ENCODE measurements around the gene RBAK.

RBAK gene

DNA sequence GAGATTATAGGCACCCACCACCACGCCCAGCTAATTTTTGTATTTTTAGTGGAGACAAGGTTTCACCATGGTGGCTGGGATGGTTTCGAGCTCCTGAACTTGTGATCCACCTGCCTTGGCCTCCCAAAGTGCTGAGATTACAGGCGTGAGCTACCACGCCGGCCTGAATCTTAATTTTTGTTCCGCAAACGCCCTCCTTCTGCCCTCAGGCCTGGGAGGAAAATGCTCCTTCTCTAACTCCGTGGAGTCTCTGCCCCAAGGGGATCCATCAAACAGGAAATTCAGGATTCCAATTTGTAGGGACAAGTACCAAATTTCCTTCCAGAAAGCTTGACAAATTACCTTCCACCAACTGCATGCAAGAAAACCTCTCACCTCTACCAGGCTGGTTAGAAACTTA lies 43.2 kb downstream of the RBAK start:
- Histone ChIP-seq H3K4me2 (ENCODE audit: low read length) (no peak overlapping the region), H3K27ac (ENCODE audit: low read length) (no peak overlapping the region), H4K20me1 (ENCODE audit: insufficient read depth, low read length) (no peaks in the 10 kb centered on the region), H3K79me2 (ENCODE audit: low read length) (no peaks in the 10 kb centered on the region), H3K27me3 (ENCODE audit: low read depth, low read length) (no peaks in the 10 kb centered on the region), H3K36me3 (replicated peaks; ENCODE audit: low read depth, low read length) (no peaks in the 10 kb centered on the region), H2AFZ (ENCODE audit: low read depth, low read length) (no peak overlapping the region), H3K4me1 (ENCODE audit: low read length) (no peaks in the 10 kb centered on the region), H3K9ac (ENCODE audit: low read length) (no peak overlapping the region), H3K4me3 (ENCODE audit: low read length) (no peak overlapping the region), H3K9me3 (ENCODE audit: insufficient read depth, low read length) (no peaks in the 10 kb centered on the region)
- no peak for TF ChIP-seq EZH2phosphoT487 (IDR thresholded peaks at IDR 0.05; ENCODE audit: low read depth)
- TF ChIP-seq CTCF (IDR thresholded peaks at IDR 0.05; ENCODE audit: low read depth, low read length) = no peak

- TF ChIP-seq EZH2phosphoT487 (IDR thresholded peaks at IDR 0.05; ENCODE audit: low read depth) (no peak), CTCF (IDR thresholded peaks at IDR 0.05; ENCODE audit: low read depth, low read length) (no peak)
- no peak overlapping the region for H3K27ac ChIP-seq (ENCODE audit: low read length)
These were observed 48.3 kb downstream of the RBAK start for GRCh38 chr7:5093948-5094347.

GRCh38 chr7:5094641-5095040 lies 49.0 kb downstream of the RBAK start:
- Histone ChIP-seq H3K27me3 (ENCODE audit: low read depth, low read length) (no peaks in the 10 kb centered on the region), H3K4me2 (ENCODE audit: low read length) (no peak overlapping the region), H3K4me3 (ENCODE audit: low read length) (no peak overlapping the region), H3K9me3 (ENCODE audit: insufficient read depth, low read length) (no peaks in the 10 kb centered on the region), H3K4me1 (ENCODE audit: low read length) (no peaks in the 10 kb centered on the region), H4K20me1 (ENCODE audit: insufficient read depth, low read length) (no peaks in the 10 kb centered on the region), H2AFZ (ENCODE audit: low read depth, low read length) (no peak overlapping the region), H3K27ac (ENCODE audit: low read length) (no peak overlapping the region), H3K36me3 (replicated peaks; ENCODE audit: low read depth, low read length) (no peaks in the 10 kb centered on the region), H3K9ac (ENCODE audit: low read length) (no peak overlapping the region), H3K79me2 (ENCODE audit: low read length) (no peaks in the 10 kb centered on the region)
- TF ChIP-seq CTCF (IDR thresholded peaks at IDR 0.05; ENCODE audit: low read depth, low read length) (no peak), EZH2phosphoT487 (IDR thresholded peaks at IDR 0.05; ENCODE audit: low read depth) (no peak)

More at GRCh38 chr7:5093948-5094347, 48.3 kb downstream of the RBAK start:
- no peak overlapping the region for H3K4me2 ChIP-seq (ENCODE audit: low read length)
- H2AFZ ChIP-seq (ENCODE audit: low read depth, low read length) = no peak overlapping the region
- H3K27me3 ChIP-seq (ENCODE audit: low read depth, low read length) = no peaks in the 10 kb centered on the region
- no peak overlapping the region for H3K9ac ChIP-seq (ENCODE audit: low read length)
- no peaks in the 10 kb centered on the region for H3K4me1 ChIP-seq (ENCODE audit: low read length)
- no peak overlapping the region for H3K4me3 ChIP-seq (ENCODE audit: low read length)
- no peaks in the 10 kb centered on the region for H3K36me3 ChIP-seq (replicated peaks; ENCODE audit: low read depth, low read length)
- H4K20me1 ChIP-seq (ENCODE audit: insufficient read depth, low read length) = no peaks in the 10 kb centered on the region
- no peaks in the 10 kb centered on the region for H3K9me3 ChIP-seq (ENCODE audit: insufficient read depth, low read length)
- no peaks in the 10 kb centered on the region for H3K79me2 ChIP-seq (ENCODE audit: low read length)

DNA sequence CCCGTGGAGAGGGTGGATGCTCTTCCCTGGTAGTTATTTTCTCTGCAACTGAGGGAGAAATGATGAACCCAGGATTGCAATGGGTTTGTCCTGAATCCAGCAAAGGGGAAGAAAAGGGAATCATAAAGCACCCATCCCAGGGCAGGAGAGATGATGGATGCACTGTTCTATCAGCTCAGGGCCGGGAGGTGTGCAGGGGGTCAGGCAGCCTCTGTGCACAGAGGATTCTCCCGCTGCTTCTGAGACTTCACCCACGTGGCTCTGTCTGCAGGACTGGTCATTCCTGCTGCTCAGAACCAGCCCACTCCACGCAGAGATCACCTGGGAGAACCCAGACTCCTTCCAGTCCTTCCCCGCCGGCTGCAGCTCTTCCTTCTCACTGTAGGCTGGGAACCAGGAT lies 70.7 kb downstream of the RBAK start:
- Histone ChIP-seq H3K4me2 (ENCODE audit: low read length) (no peak overlapping the region), H3K4me1 (ENCODE audit: low read length) (no peaks in the 10 kb centered on the region), H3K9ac (ENCODE audit: low read length) (no peak overlapping the region), H3K36me3 (replicated peaks; ENCODE audit: low read depth, low read length) (no peaks in the 10 kb centered on the region), H3K4me3 (ENCODE audit: low read length) (no peak overlapping the region), H3K27ac (ENCODE audit: low read length) (no peak overlapping the region), H3K27me3 (ENCODE audit: low read depth, low read length) (no peaks in the 10 kb centered on the region), H3K79me2 (ENCODE audit: low read length) (no peaks in the 10 kb centered on the region), H2AFZ (ENCODE audit: low read depth, low read length) (no peak overlapping the region), H4K20me1 (ENCODE audit: insufficient read depth, low read length) (no peaks in the 10 kb centered on the region), H3K9me3 (ENCODE audit: insufficient read depth, low read length) (no peaks in the 10 kb centered on the region)
- TF ChIP-seq EZH2phosphoT487 (IDR thresholded peaks at IDR 0.05; ENCODE audit: low read depth) = no peak
- no peak for TF ChIP-seq CTCF (IDR thresholded peaks at IDR 0.05; ENCODE audit: low read depth, low read length)

Data from OCI-LY3 (cell line).